ENCODE measurements around the gene RABL3. TPM values are rescaled to one million over a fixed set of nuclear protein-coding genes. Genes with fewer than 3 reads are reported as not detected.

RABL3 gene
- total and polyA plus RNA-seq, 2 of the 13 experiments (the other 11 are each of a cell fraction or from before 2014, with no cell fraction given): 4.8 to 31.9 TPM

DNA sequence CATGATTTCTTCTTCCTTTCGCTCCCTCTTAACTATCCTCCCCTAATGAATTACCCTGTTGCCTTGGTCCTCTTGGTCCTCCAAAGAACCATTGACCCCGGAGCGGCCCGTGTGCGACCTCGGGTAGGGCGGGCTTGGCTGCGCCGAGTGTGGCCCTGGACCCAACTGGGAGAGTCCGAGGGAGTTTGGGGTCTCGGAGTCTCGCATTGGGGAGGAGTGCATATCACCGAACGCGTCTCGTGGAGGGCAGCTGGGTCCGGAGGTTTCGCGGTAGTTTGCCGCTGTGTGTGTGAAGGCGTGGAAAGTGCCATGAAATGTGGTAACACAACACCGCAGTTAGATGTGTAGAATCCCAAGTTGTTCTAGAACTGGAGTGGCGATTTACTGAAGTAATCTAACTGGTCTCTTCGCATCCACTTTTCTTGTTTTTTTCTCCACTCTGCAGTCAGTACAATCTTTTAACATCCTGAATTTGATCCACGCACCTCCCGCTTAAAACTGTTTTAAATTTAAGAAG is 591 bp upstream of the RABL3 start (continued):
- TF ChIP-seq ZNF777 (CRISPR knock-in tag; IDR thresholded peaks at IDR 0.05): no peak
- no peak for TF ChIP-seq ZNF17 (CRISPR knock-in tag; IDR thresholded peaks at IDR 0.05)
- TF ChIP-seq ATAD3A (CRISPR knock-in tag; IDR thresholded peaks at IDR 0.05): no peak
- no peak for TF ChIP-seq SMARCE1 (IDR thresholded peaks at IDR 0.05; ENCODE audit: borderline replicate concordance)
- no peak for TF ChIP-seq MBNL3 (CRISPR knock-in tag; conservative IDR thresholded peaks at IDR 0.05)
- no peak for TF ChIP-seq ETV5 (CRISPR knock-in tag; IDR thresholded peaks at IDR 0.05; ENCODE audit: borderline replicate concordance)
- TF ChIP-seq ZNF616 (CRISPR knock-in tag; IDR thresholded peaks at IDR 0.05; ENCODE audit: low read depth): no peak
- TF ChIP-seq, protein P1, sequence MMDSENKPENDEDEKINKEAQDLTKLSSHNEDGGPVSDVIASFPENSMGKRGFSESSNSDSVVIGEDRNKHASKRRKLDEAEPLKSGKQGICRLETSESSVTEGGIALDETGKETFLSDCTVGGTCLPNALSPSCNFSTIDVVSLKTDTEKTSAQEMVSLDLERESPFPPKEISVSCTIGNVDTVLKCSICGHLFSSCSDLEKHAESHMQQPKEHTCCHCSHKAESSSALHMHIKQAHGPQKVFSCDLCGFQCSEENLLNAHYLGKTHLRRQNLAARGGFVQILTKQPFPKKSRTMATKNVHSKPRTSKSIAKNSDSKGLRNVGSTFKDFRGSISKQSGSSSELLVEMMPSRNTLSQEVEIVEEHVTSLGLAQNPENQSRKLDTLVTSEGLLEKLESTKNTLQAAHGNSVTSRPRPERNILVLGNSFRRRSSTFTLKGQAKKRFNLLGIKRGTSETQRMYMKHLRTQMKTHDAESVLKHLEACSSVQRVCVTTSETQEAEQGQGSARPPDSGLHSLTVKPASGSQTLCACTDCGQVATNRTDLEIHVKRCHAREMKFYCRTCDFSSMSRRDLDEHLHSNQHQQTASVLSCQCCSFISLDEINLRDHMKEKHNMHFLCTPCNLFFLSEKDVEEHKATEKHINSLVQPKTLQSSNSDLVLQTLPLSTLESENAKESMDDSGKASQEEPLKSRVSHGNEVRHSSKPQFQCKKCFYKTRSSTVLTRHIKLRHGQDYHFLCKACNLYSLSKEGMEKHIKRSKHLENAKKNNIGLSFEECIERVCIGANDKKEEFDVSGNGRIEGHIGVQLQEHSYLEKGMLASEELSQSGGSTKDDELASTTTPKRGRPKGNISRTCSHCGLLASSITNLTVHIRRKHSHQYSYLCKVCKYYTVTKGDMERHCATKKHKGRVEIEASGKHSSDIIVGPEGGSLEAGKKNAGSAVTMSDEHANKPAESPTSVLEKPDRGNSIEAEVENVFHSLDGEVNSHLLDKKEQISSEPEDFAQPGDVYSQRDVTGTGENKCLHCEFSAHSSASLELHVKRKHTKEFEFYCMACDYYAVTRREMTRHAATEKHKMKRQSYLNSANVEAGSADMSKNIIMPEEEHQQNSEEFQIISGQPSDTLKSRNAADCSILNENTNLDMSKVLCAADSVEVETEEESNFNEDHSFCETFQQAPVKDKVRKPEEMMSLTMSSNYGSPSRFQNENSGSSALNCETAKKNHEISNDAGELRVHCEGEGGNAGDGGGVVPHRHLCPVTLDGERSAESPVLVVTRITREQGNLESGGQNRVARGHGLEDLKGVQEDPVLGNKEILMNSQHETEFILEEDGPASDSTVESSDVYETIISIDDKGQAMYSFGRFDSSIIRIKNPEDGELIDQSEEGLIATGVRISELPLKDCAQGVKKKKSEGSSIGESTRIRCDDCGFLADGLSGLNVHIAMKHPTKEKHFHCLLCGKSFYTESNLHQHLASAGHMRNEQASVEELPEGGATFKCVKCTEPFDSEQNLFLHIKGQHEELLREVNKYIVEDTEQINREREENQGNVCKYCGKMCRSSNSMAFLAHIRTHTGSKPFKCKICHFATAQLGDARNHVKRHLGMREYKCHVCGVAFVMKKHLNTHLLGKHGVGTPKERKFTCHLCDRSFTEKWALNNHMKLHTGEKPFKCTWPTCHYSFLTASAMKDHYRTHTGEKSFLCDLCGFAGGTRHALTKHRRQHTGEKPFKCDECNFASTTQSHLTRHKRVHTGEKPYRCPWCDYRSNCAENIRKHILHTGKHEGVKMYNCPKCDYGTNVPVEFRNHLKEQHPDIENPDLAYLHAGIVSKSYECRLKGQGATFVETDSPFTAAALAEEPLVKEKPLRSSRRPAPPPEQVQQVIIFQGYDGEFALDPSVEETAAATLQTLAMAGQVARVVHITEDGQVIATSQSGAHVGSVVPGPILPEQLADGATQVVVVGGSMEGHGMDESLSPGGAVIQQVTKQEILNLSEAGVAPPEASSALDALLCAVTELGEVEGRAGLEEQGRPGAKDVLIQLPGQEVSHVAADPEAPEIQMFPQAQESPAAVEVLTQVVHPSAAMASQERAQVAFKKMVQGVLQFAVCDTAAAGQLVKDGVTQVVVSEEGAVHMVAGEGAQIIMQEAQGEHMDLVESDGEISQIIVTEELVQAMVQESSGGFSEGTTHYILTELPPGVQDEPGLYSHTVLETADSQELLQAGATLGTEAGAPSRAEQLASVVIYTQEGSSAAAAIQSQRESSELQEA (CRISPR knock-in tag; IDR thresholded peaks at IDR 0.05; ENCODE audit: not compliant biosample characterization): no peak
- TF ChIP-seq NFRKB (IDR thresholded peaks at IDR 0.05): no peak
- TF ChIP-seq, protein P2, sequence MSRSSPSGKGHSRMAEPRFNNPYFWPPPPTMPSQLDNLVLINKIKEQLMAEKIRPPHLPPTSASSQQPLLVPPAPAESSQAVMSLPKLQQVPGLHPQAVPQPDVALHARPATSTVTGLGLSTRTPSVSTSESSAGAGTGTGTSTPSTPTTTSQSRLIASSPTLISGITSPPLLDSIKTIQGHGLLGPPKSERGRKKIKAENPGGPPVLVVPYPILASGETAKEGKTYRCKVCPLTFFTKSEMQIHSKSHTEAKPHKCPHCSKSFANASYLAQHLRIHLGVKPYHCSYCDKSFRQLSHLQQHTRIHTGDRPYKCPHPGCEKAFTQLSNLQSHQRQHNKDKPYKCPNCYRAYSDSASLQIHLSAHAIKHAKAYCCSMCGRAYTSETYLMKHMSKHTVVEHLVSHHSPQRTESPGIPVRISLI (CRISPR knock-in tag; IDR thresholded peaks at IDR 0.05; ENCODE audit: borderline replicate concordance): no peak
- TF ChIP-seq PRMT3 (CRISPR knock-in tag; IDR thresholded peaks at IDR 0.05; ENCODE audit: borderline replicate concordance, low read depth): no peak
- TF ChIP-seq SAFB2 (CRISPR knock-in tag; IDR thresholded peaks at IDR 0.05; ENCODE audit: borderline replicate concordance, low read depth): no peak
- TF ChIP-seq ZNF792 (CRISPR knock-in tag; IDR thresholded peaks at IDR 0.05): no peak; the same call in 1 of the 2 replicates
- TF ChIP-seq TRIM24 (CRISPR knock-in tag; IDR thresholded peaks at IDR 0.05): no peak
- no peak for TF ChIP-seq PAX8 (CRISPR knock-in tag; IDR thresholded peaks at IDR 0.05; ENCODE audit: borderline replicate concordance)
- TF ChIP-seq SP2 (CRISPR knock-in tag; IDR thresholded peaks at IDR 0.05): no peak
- TF ChIP-seq TBP (CRISPR knock-in tag; IDR thresholded peaks at IDR 0.05): no peak
- TF ChIP-seq, protein P3, sequence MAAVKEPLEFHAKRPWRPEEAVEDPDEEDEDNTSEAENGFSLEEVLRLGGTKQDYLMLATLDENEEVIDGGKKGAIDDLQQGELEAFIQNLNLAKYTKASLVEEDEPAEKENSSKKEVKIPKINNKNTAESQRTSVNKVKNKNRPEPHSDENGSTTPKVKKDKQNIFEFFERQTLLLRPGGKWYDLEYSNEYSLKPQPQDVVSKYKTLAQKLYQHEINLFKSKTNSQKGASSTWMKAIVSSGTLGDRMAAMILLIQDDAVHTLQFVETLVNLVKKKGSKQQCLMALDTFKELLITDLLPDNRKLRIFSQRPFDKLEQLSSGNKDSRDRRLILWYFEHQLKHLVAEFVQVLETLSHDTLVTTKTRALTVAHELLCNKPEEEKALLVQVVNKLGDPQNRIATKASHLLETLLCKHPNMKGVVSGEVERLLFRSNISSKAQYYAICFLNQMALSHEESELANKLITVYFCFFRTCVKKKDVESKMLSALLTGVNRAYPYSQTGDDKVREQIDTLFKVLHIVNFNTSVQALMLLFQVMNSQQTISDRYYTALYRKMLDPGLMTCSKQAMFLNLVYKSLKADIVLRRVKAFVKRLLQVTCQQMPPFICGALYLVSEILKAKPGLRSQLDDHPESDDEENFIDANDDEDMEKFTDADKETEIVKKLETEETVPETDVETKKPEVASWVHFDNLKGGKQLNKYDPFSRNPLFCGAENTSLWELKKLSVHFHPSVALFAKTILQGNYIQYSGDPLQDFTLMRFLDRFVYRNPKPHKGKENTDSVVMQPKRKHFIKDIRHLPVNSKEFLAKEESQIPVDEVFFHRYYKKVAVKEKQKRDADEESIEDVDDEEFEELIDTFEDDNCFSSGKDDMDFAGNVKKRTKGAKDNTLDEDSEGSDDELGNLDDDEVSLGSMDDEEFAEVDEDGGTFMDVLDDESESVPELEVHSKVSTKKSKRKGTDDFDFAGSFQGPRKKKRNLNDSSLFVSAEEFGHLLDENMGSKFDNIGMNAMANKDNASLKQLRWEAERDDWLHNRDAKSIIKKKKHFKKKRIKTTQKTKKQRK (IDR thresholded peaks at IDR 0.05; ENCODE audit: low read length): no peak
- no peak for TF ChIP-seq POGZ (CRISPR knock-in tag; IDR thresholded peaks at IDR 0.05)

Measured in HepG2 (cell line).